ENCODE measurements around the gene DRC1. TPM values are rescaled to one million over a fixed set of nuclear protein-coding genes. Genes with fewer than 3 reads are reported as not detected.
"Not testable (repeated sequence)": the region's sequence is repeated elsewhere in the genome, so short reads cannot be mapped to it uniquely, and the experiment has no call there.

Gene DRC1
- total RNA-seq, 1 donor from 2014 or later, result not detected

DNA sequence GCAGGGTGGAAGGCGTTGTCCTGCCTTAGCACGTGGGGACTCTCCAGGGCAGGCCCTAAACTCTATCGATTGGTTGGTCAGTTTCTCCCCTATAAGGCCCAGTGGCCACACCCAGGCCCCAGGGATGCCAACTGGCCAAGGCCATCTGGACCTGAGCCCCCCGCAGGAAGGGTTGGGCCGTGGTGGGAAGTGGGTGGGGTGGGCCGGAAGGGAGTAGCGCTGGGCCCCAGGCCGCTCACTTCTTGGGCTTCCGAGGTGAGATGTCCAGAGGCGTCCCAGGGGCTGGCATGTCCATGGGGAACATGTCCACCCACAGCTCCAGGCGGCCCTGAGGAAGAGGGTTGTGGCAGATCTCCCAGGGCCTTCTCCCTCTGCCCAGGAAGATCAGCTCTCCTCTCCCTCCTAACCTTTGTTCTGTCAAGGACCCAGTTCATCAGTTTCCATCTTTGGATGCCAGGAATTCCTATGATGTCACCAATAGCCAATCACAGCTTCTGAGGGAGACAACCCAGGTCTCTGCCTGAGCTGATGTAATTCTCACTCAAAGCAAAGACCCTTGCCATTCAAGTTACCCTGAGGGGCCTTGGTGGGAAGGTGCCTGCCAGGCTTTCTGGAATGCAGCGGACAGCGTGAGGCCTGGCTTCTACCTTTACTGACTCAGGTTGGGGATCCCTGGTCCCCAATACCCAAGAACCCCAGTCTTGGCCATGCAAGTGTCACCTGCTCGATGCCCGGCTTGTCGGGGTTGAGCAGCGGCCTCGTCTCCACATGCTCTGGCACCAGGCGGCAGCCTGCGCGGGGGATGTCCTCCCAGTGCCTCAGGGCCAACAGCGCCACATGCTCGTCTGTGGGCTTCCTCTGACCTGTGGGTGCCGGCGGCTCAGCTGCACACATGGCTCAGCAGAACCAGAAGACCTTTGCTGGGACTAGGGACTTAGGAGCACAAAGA, 61.8 kb downstream of the DRC1 start:
- intact Hi-C loops (cut with micrococcal nuclease), result no loop called here

- intact Hi-C loops (cut with micrococcal nuclease), result no loop called here
Measured at GRCh38 chr2:26464390-26465265, 62.9 kb downstream of the DRC1 start.

DNA sequence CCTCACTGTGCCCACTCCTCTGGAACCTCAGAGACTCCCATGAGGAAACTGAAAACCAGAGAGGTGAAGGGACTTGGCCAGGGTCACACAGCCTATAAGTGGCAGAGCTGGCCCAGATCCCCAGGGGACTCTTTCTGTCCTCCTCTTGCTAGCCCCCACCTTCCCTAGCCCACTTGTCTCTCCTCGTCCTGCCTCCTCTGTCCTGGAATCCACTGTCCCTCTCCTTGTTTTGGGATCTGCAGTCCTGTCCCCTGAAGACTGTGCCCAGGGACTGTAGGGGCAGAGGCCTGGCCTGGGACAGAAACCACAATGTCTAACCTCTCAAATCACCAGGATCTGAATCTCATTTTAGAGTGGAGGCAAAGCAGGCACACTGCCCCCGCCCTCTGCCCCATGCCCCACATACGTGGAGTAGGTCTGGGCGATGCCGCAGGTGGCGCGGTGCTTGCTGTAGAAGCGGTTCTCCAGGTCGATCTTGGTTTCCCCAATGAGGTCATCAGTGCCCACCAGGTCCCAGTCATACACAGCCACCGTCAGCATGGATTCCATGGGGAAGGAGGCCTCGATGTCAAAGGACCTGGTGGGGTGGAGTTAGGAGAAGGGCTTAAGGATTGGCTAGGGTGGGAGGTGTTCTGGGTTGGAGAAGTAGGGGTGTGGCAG, 63.7 kb downstream of the DRC1 start:
- intact Hi-C loops (cut with micrococcal nuclease), result no loop called here

GRCh38 chr2:26465981-26466471, 64.3 kb downstream of the DRC1 start:
- intact Hi-C loops (cut with micrococcal nuclease), result no loop called here

GRCh38 chr2:26466662-26467310, 65.1 kb downstream of the DRC1 start:
- intact Hi-C loops (cut with micrococcal nuclease), result no loop called here

DNA sequence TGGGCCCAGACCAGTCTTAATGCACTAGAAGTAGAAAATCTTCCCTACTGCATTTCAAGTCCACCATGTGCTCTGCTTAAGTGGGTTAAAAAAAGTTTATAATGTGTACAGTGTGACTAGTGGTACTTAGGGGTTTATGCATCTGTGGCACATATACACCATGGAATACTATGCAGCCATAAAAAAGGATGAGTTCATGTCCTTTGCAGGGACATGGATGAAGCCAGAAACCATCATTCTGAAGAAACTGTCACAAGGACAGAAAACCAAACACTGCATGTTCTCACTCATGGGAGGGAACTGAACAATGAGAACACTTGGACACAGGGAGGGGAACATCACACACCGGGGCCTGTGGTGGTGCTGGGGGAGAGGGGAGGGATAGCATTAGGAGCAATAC, 66.8 kb downstream of the DRC1 start:
- intact Hi-C loops (cut with micrococcal nuclease), result not testable (repeated sequence)

- intact Hi-C loops (cut with micrococcal nuclease), result no loop called here
Measured at GRCh38 chr2:26469092-26469710, 67.5 kb downstream of the DRC1 start.

DNA sequence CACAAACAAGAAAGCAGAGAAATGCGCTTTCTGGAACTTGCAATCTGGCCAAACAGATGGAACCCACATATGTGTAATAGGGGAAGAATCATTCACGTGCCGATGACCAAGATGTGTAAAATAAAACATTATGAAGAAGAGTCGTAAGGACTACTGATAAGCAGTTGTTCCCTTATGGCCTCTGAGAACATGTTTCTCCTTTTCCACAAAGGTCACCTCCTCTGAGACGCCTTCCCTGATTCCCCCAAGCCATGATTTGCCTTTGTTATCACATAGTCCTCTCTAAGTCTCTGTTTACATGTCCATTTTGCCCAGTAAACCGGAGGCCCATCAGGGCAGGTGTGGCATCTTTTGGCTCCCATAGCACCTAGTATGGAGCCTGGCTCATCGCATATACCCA, 68.2 kb downstream of the DRC1 start:
- intact Hi-C loops (cut with micrococcal nuclease), result no loop called here

GRCh38 chr2:26470601-26471260, 69.0 kb downstream of the DRC1 start:
- intact Hi-C loops (cut with micrococcal nuclease), result no loop called here

DNA sequence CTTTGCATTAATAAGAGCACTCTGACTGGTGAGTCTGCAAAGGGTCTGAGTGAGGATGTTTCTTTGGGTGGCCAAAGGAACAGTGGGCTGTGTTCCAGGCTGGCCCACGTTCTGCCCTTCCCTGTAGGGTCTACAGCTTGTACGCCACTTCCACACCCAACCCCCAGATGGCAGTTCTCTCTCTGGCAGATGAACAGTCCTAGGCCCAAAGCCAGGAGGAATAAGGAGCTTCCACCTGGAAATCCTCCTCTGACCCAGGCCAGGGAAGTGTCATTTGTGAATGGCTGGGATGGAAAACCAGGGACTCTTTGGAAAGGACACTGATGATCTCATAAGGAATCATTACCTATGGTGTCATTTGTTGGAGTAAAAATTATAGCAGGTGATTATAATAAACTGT, 69.6 kb downstream of the DRC1 start:
- intact Hi-C loops (cut with micrococcal nuclease), result no loop called here

- intact Hi-C loops (cut with micrococcal nuclease), result no loop called here
Measured at GRCh38 chr2:26471766-26472706, 70.3 kb downstream of the DRC1 start.

- intact Hi-C loops (cut with micrococcal nuclease), result no loop called here
Measured at GRCh38 chr2:26472821-26473655, 71.3 kb downstream of the DRC1 start.

DNA sequence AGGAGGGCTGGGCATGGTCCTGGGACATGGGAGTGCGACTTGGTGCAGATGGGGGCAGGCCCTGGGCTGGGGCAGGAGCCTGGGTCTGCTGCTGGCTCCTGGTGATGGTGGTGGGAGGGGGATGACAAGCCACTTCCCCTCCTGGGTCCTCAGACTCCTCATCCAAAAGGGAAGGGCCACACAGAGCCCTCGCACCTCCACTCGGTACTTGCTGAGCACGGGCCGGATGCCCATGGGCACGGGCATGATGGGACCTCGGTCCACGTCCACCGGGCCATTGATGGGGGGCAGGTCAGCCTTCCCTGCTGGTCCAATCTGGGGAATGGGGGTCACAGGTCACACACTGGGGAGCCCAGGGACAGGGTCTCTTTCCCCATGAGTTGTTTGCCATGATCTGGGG, 72.1 kb downstream of the DRC1 start:
- intact Hi-C loops (cut with micrococcal nuclease), result no loop called here

GRCh38 chr2:26474261-26474785, 72.6 kb downstream of the DRC1 start:
- intact Hi-C loops (cut with micrococcal nuclease), result no loop called here

- intact Hi-C loops (cut with micrococcal nuclease), result no loop called here
Measured at GRCh38 chr2:26475037-26475436, 73.3 kb downstream of the DRC1 start.

GRCh38 chr2:26475832-26476501, 74.2 kb downstream of the DRC1 start:
- intact Hi-C loops (cut with micrococcal nuclease), result no loop called here
